GM21360 (cell line): ENCODE data around the gene SF1.

Source experiments
- ATAC-seq: cut with Tn5 transposase; IDR thresholded peaks from one replicate; pipeline ENCODE4 v1.9.1; 2021; ENCODE audit warnings: mild to moderate bottlenecking, moderate library complexity; ENCODE audit not compliant: unreplicated experiment

SF1 gene

GRCh38 chr11:64750361-64751054 lies 27.8 kb downstream of the SF1 start:
- ATAC-seq: no peak

GRCh38 chr11:64747961-64748665 lies 30.2 kb downstream of the SF1 start:
- ATAC-seq: no peak

DNA sequence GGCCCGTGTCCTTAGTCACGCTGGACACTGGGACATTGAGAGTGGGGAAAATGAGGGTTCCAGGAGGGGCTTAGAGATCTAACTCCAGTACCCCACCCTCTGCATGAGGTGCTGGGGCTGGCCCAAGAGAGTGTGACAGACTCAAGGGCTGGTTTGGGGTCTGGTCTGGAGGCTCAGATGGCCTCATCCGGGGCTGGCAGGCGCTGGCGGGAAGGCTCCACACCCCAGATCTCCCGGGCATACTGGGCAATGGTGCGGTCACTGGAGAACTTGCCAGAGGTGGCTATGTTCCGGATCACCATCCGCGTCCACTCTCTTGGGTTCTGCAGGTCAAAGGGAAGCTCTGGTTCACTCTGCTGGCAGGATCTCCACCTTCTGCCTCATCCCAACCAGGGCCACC lies 31.9 kb downstream of the SF1 start:
- ATAC-seq: no peak

- no peak for ATAC-seq
Observed at GRCh38 chr11:64745521-64746328, 32.6 kb downstream of the SF1 start.

DNA sequence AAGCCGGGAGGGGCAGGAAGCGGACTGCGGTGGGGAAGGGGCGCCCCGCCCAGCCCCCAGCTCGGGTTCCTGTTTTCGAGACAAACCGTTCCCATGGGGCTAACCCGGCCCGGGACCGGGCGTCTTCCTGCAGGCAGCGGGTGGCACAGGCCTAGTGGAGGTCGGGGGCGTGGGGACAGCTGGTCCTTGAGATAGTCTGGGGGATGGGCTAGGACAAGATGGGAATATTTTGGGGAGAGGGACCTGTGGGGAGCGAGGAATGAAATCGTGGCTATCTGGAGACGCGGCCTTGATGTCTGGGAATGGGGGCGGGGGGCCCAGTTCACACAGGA lies 33.2 kb downstream of the SF1 start:
- no peak for ATAC-seq

DNA sequence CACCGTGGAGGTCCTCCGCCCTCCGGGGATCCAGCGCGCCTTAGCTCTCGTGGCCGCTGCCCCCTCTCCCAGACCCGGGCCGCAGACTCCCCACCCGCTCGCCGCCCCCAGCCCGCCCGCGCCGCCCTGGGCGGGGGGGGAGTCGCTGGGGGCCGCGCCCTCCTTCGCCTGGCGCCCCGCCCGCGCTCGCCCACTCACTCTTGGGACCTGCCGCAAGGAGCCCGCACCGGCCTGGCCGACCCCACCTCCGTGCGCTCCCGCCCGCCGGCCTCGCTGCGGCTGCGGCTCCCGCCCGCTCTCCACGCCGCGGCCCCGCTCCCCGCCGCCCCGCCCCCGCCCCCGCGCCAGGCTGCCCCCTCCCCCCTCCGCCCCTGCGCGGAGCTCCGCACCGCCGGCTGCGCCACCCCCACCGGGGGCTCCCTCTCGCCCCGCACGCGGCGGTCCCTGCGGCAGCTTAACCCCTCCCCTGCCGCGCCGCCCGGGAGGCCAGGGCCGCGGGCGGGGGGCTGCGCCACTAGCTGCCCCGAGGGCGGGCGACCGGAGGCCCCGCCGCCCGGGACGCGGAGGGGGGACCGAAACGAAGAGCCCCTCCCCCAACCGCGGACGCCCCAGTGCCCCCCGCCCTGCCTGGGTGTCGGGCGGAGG lies 33.7 kb downstream of the SF1 start:
- no peak for ATAC-seq

- no peak for ATAC-seq
Observed at GRCh38 chr11:64743591-64744543, 34.5 kb downstream of the SF1 start, which contains the start of gene RASGRP2. RASGRP2 (minus strand) TSS chr11:64744142; CDS start chr11:64742866, 1,276 bp downstream.

- no peak for ATAC-seq
Observed at GRCh38 chr11:64742889-64743590, 35.3 kb downstream of the SF1 start.

DNA sequence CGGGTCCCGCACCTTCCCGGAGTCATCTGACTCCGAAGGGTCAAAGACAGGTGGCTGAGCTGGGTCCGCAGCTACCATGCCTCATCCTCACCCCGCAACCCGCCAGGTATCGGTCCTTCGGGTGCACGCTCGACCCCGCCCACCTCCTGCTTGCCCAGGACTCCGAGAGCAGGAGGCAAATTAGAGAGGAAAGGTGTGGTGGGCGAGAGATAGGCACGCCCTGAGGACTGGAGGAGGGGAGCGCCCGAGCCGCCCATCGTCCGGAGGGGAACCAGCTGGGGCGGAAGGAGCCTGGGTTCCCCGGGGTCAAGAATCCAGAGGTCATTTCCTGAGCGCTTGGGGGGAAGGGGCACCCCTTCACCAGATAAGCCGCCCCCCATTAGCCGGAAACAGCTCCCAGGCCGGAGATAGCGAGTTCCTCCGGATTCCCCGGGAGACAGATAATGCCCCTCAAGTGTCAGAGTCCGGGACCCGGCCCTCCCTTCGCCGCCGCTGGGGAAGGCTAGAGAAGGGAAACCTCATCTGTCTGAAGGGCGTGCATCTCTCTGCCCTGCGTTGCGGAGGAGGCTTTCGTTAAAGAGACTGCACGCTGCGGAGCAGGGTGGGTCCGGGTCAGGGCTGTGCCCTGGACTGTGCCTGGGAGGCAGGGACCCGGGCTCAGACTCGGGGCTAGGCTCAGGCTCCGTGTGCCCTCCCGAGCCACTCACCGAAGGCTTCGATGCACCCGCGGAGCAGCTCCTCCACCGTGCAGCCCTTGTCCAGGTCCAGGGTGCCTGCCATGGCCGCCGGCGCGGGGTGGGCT lies 36.1 kb downstream of the SF1 start:
- ATAC-seq: no peak

DNA sequence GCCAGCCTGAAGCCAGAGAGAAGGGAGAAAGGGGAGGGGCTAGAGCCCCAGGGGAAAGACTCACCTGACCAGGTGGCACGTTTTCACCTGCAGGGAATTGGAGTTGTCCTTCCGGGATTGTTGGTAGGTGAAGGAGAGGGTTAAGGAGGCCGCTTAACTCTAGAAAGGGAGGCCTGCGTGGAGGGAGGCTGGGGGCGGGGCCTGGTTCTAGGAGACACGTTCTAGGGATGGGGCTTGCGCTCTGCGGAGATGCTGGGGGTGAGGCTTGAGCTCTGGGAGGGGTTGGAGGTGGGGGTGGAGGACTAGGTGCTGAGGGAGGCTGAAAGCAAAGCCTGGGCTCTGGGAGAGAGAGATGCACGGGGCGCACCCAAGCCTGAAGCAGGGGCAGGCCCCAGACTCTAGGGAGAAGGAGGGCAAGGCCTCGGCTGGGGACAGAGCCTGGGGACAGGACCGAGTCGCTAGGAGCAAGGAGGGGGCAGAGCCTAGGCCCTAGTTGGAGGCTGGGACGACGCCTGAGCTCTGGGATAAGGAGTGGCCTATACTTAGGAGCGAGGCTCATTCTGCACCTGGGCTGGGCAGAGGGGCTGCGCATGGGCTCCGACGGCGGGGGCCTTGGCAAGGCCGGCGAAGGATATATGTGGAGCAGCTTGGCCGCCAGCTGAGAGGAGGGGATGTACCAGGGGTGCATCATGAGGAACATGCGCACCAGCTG lies 36.8 kb downstream of the SF1 start:
- no peak for ATAC-seq

DNA sequence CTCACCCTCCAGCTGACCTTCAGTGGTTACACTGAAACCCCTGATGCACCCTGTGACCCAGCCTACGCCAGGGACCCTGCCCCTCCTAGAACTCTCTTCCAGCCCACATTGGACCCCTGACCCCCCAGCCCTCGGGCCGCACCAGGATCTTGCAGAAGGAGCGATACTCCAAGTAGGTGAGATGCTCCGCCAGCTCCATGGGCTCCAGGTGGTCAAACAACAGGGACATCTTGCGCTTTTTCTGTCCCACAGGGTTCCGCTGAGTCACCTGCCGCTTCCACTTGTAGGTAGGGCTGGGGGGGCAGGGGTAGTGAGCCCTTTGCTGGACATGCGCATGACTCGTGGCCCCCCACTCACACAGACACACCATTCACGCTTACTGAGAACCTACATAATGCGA lies 38.5 kb downstream of the SF1 start:
- no peak for ATAC-seq

GRCh38 chr11:64736654-64737053 lies 41.7 kb downstream of the SF1 start:
- ATAC-seq: no peak

GRCh38 chr11:64735725-64736259 lies 42.5 kb downstream of the SF1 start:
- ATAC-seq: no peak

DNA sequence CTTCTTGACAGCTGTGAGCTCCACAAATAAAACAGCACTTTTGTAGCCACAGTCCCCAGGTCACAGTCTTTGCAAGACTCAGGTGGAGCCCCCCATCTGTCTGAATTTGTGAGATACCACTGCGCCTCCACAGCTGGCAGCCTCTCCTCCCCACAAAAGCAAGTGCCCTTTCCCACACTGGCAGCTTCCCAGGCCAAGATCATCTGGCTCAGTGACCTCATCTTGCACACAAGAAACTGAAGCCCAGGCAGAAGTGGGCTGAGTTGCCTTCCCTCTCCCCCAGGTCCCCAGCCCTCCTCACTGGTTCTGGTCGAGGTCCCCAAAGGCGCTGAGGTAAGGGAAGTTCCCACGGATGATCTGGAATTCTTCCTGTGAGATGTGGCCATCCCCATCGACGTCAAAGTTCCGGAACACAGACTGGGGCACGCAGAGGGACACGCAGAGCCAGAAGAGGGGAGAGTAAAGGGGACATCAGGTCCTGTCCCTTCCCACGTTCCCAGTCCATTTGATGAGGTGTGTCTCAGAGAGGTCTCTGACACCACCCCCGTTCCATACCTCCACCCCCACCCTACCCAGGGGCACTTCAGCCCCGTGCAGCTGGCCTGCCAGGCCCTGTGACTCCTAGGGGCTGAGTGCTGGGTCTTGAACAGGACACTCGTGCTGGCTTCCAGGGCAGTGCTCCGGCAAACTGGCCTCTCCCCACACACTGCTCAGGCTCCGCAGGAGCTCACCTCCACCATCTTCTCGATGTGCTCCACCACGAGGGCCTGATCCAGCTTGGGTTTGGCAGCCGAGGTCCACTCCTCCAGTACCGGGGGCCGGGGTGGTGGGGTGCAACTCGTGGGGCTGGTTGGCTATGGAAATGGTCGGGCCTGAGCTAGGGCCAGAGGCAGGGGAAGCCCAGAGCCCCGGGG lies 43.3 kb downstream of the SF1 start:
- no peak for ATAC-seq

- ATAC-seq: no peak
Observed at GRCh38 chr11:64731601-64732000, 46.7 kb downstream of the SF1 start.

DNA sequence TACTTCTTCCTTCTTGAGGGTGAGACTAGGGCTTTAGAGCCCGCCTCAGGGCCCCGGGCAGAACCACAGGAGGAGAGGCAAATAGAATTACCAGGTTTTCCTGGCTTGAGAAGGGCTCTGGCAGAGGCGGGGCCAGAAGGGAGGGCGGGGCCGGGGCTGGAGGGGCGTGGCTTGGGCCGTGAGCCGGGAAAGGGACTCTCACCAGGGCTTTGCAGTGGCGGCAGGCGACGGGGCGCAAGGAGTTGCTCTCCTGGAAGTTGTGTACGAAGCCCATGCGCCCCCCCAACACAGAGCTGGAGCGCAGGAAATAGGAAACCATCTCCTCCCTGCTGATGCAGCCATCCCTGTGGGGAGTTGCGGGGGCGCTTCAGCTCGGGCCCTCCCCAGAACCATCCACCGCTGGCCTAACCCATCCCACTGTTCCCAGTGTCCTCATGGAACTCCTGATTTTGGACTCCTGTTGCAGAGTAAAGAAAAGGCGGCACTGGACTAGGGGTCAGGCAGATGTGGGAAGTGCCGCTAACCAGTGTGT lies 48.4 kb downstream of the SF1 start:
- no peak for ATAC-seq
